ENCODE measurements around the gene STMN3. TPM values are rescaled to one million over a fixed set of nuclear protein-coding genes. Genes with fewer than 3 reads are reported as not detected.
A peak's percentile ranks its signal among the peaks of the same experiment; 100 is the strongest.

Gene STMN3
- total and polyA plus RNA-seq, 2 experiments from 2014 or later: 18.6 to 37.6 TPM

GRCh38 chr20:63643946-63644345 is 9.3 kb downstream of the STMN3 start:
- Histone ChIP-seq H3K9me2 (ENCODE audit: insufficient read depth) (no peaks in the 10 kb centered on the region), H3K36me3 (ENCODE audit: low read depth) (no peaks in the 10 kb centered on the region), H3K79me2 (ENCODE audit: insufficient read depth) (no peaks in the 10 kb centered on the region), H3K4me1 (ENCODE audit: insufficient read depth) (no peaks in the 10 kb centered on the region), H3K4me3 (no peak overlapping the region), H3K9me3 (ENCODE audit: low read depth) (no peaks in the 10 kb centered on the region), H2AFZ (no peak overlapping the region), H3F3A (ENCODE audit: insufficient read depth) (no peaks in the 10 kb centered on the region), H3K27ac (no peak overlapping the region), H3K27me3 (replicated peaks; ENCODE audit: insufficient read depth) (no peaks in the 10 kb centered on the region), H3K9ac (no peak overlapping the region), H3K4me2 (ENCODE audit: unreplicated experiment) (no peak overlapping the region), H4K20me1 (ENCODE audit: insufficient read depth) (no peaks in the 10 kb centered on the region)
- DNase-seq: no peak
- TF ChIP-seq EZH2 (IDR thresholded peaks at IDR 0.05; ENCODE audit: insufficient read depth, poor library complexity, severe bottlenecking): no peak
- no peak for TF ChIP-seq EZH2phosphoT487 (IDR thresholded peaks at IDR 0.05; ENCODE audit: insufficient read depth, low read depth)
- WGBS, 2 experiments (ENCODE audit: low coverage in 1 of 2, low lambda C conversion rate in 2 of 2, missing lambda C conversion rate in 2 of 2): 82 to 84% methylated on average over 13 to 15 of the region's 15 CpGs
- in situ Hi-C loops (cut with MboI): no loop called here

- H2AFZ ChIP-seq: no peak overlapping the region
- H3K4me1 ChIP-seq (ENCODE audit: insufficient read depth): no peaks in the 10 kb centered on the region
- TF ChIP-seq EZH2 (IDR thresholded peaks at IDR 0.05; ENCODE audit: insufficient read depth, poor library complexity, severe bottlenecking): no peak
- TF ChIP-seq EZH2phosphoT487 (IDR thresholded peaks at IDR 0.05; ENCODE audit: insufficient read depth, low read depth): no peak
- H3K4me3 ChIP-seq: no peak overlapping the region
- H3K9me3 ChIP-seq (ENCODE audit: low read depth): no peaks in the 10 kb centered on the region
- H3K27me3 ChIP-seq (replicated peaks; ENCODE audit: insufficient read depth): no peaks in the 10 kb centered on the region
- no peak overlapping the region for H3K9ac ChIP-seq
- no peak overlapping the region for H3K4me2 ChIP-seq (ENCODE audit: unreplicated experiment)
- no peak overlapping the region for H3K27ac ChIP-seq
- no peaks in the 10 kb centered on the region for H3K9me2 ChIP-seq (ENCODE audit: insufficient read depth)
- no peaks in the 10 kb centered on the region for H3K36me3 ChIP-seq (ENCODE audit: low read depth)
- DNase-seq: no peak
- WGBS, 2 experiments (ENCODE audit: low coverage in 1 of 2, low lambda C conversion rate in 2 of 2, missing lambda C conversion rate in 2 of 2): 84 to 85% methylated on average over 9 to 10 of the region's 10 CpGs
- no peaks in the 10 kb centered on the region for H3K79me2 ChIP-seq (ENCODE audit: insufficient read depth)
- no peaks in the 10 kb centered on the region for H4K20me1 ChIP-seq (ENCODE audit: insufficient read depth)
- H3F3A ChIP-seq (ENCODE audit: insufficient read depth): no peaks in the 10 kb centered on the region
- in situ Hi-C loops (cut with MboI): no loop called here
These were observed 9.7 kb downstream of the STMN3 start for GRCh38 chr20:63643499-63643898.

GRCh38 chr20:63642527-63643247 is 10.5 kb downstream of the STMN3 start:
- in situ Hi-C loops (cut with MboI): no loop called here
- DNase-seq: no peak

GRCh38 chr20:63641792-63642523 is 11.3 kb downstream of the STMN3 start:
- Histone ChIP-seq H3K27me3 (replicated peaks; ENCODE audit: insufficient read depth) (no peaks in the 10 kb centered on the region), H3K9ac (no peak overlapping the region), H4K20me1 (ENCODE audit: insufficient read depth) (no peaks in the 10 kb centered on the region), H3K4me2 (ENCODE audit: unreplicated experiment) (peak overlapping the region; percentile 76), H3F3A (ENCODE audit: insufficient read depth) (0 out of 2 replicates have a peak, but pooled peaks cover 2% of the 10 kb centered on the region), H3K79me2 (ENCODE audit: insufficient read depth) (no peaks in the 10 kb centered on the region), H3K4me3 (peak overlapping the region; percentile 60), H3K9me3 (ENCODE audit: low read depth) (no peaks in the 10 kb centered on the region), H2AFZ (peak overlapping the region; percentile 66), H3K4me1 (ENCODE audit: insufficient read depth) (peaks cover 7% of the 10 kb centered on the region), H3K36me3 (ENCODE audit: low read depth) (no peaks in the 10 kb centered on the region), H3K9me2 (ENCODE audit: insufficient read depth) (no peaks in the 10 kb centered on the region), H3K27ac (no peak overlapping the region)
- DNase-seq: peak; percentile 86
- in situ Hi-C loops (cut with MboI): no loop called here
- no peak for TF ChIP-seq EZH2 (IDR thresholded peaks at IDR 0.05; ENCODE audit: insufficient read depth, poor library complexity, severe bottlenecking)
- no peak for TF ChIP-seq EZH2phosphoT487 (IDR thresholded peaks at IDR 0.05; ENCODE audit: insufficient read depth, low read depth)
- 4 to 8% methylated on average over 24 to 79 of the region's 86 CpGs for WGBS, 2 experiments (ENCODE audit: low coverage in 1 of 2, low lambda C conversion rate in 2 of 2, missing lambda C conversion rate in 2 of 2)

More at GRCh38 chr20:63642527-63643247, 10.5 kb downstream of the STMN3 start:
- H3K4me2 ChIP-seq (ENCODE audit: unreplicated experiment): peak overlapping the region; percentile 76
- no peaks in the 10 kb centered on the region for H3K4me1 ChIP-seq (ENCODE audit: insufficient read depth)
- H4K20me1 ChIP-seq (ENCODE audit: insufficient read depth): no peaks in the 10 kb centered on the region
- H3K9me3 ChIP-seq (ENCODE audit: low read depth): no peaks in the 10 kb centered on the region
- 59 to 68% methylated on average over 20 to 28 of the region's 29 CpGs for WGBS, 2 experiments (ENCODE audit: low coverage in 1 of 2, low lambda C conversion rate in 2 of 2, missing lambda C conversion rate in 2 of 2)
- H3K4me3 ChIP-seq: peak overlapping the region; percentile 60
- H3K9ac ChIP-seq: no peak overlapping the region
- no peaks in the 10 kb centered on the region for H3K79me2 ChIP-seq (ENCODE audit: insufficient read depth)
- H3K27me3 ChIP-seq (replicated peaks; ENCODE audit: insufficient read depth): no peaks in the 10 kb centered on the region
- H3K9me2 ChIP-seq (ENCODE audit: insufficient read depth): no peaks in the 10 kb centered on the region
- H3K36me3 ChIP-seq (ENCODE audit: low read depth): no peaks in the 10 kb centered on the region
- no peaks in the 10 kb centered on the region for H3F3A ChIP-seq (ENCODE audit: insufficient read depth)
- H3K27ac ChIP-seq: no peak overlapping the region
- peak overlapping the region; percentile 66; the same call in 1 of the 2 replicates for H2AFZ ChIP-seq
- TF ChIP-seq EZH2 (IDR thresholded peaks at IDR 0.05; ENCODE audit: insufficient read depth, poor library complexity, severe bottlenecking) (no peak), EZH2phosphoT487 (IDR thresholded peaks at IDR 0.05; ENCODE audit: insufficient read depth, low read depth) (no peak)

Measured in GM23248 (cell line).